GM18499 (cell line): Measurements from ENCODE around the gene CRLF1.

Source experiments
- ATAC-seq: cut with Tn5 transposase; IDR thresholded peaks from one replicate; pipeline ENCODE4 v1.9.1; 2021; ENCODE audit warnings: moderate number of reproducible peaks; ENCODE audit not compliant: insufficient read depth, unreplicated experiment

The CRLF1 gene, protein sequence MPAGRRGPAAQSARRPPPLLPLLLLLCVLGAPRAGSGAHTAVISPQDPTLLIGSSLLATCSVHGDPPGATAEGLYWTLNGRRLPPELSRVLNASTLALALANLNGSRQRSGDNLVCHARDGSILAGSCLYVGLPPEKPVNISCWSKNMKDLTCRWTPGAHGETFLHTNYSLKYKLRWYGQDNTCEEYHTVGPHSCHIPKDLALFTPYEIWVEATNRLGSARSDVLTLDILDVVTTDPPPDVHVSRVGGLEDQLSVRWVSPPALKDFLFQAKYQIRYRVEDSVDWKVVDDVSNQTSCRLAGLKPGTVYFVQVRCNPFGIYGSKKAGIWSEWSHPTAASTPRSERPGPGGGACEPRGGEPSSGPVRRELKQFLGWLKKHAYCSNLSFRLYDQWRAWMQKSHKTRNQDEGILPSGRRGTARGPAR

DNA sequence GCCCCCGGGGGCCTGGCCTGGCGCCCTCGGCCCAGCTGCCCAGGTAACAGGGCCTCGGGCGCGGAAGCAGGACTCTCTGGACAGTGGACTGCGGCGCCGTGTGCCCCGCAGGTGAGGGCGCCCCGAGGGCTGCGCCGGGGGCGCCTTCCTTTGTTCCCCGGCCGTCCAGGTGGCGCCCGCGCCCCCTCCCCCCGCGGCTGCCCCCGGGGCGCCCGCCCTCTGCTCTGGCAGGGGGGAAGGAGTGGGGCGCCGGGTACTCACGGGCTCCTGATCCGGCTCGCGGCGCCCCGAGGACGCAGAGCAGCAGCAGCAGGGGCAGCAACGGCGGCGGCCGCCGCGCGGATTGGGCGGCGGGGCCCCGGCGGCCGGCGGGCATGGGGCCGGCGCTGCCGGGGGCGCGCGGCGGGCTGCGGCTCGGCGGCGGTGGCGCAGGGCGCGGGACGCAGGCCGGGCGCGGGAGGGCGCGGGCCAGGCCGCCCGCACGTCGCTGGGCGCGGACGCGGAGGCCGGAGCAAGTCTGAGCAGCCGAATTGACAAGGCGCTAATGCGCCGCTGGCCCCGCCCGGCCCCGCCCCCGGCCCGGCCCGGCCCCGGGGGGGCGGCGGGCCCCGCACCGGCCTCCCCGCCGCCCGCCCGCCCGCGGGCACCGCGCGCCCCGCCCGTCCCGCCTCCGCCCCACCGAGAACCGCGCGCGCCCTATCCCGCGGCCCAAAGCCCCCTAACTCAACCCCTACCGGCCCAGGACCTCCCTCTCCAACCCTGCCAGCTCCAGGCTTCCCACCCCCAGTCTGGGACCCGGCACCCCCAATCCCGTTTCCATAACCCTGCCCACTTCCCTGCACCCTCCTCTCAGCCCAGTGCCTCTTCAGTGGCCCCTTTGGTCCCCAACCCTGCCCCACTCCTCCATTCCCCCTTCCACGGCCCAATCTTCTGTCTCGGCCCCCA, at the start of gene CRLF1:
TSS of gene CRLF1 (minus strand) at position 519 of the 945 bp plus-strand sequence. CDS start at position 376, 143 bp downstream.
- ATAC-seq = no peak

DNA sequence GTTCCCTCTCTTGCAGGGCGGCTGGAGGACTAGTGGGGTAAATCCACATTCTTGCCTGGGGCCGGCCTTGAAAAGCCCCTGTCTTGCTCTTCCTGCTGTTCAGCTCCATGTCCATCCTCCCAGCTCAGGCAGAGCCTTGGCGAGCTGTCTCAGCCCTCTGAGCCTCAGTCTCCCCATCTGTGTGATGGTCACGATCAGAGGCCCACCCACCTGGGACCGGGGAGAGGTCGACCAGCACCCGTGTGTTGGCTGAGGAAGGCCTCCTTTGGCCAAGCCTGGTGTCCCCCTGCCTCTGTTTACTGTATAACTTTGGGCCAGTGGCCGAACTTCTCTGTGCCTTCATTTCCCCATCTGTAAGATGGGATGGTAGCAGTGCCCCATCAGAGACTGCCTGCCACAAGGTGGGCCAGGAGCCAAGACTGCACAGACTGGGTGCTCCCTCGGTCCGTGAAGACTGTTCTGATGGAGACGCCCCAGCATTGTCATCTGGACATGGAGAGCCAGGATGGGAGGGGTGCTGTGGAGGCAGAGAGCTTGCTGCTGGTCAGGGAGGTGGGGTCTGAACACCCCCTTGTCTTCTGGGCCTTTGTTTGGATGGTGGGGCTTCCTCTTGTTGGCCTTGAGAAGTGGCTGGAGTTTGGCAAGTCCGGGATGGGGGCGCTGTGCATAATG, 48.7 kb upstream of the CRLF1 start:
- no peak for ATAC-seq

DNA sequence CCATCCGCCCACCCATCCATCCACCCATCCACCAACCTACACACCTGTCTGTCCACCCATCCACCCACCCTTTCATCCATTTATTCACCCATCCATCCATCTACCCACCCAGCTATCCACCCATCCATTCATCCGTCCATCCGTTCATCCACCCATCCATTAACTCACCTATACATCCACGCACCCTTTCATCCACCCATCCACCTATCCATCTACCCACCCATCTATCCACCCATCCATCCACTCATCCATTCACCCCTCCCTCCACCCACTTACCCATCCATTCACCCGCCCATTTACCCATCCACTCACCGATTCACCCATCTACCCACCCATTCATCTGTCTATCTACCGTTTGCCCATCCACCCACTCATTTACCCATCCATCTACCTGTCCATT, 47.9 kb upstream of the CRLF1 start:
- no peak for ATAC-seq

DNA sequence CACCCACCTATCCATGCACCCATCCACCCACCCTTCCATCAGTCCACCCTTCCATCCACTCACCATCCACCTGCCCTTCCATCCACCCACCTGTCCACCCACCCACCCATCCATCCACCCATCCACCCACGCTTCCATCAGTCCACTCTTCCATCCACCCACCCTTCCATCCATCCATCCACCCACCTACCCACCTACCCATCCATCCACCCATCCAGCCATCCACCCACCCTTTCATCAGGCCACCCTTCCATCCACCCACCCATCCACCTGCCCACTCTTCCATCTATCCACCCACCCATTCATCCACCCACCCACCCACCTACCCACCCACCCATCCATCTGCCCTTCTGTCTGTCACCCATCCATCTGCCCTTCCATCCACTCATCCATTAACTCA, 47.3 kb upstream of the CRLF1 start:
- ATAC-seq = no peak

DNA sequence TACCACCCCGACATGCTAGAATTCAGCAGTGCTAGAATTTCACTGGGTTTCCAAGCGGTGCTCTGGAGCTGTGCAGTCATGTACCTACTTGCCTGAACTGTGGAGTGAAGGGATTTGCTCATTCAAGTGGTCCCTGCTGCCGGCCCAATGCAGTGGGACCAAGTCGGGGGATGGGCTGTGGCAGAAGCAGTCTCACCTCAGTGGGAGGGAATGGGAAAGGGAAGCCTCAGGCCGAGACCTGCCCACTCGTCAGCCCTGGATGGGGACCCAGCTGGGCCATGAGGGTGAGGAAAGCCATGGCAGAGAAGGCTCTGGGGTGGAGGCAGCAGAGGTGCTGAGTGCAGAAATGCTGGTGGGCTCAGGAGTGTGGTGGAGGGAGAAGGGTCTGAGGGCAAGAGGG, 45.1 kb upstream of the CRLF1 start:
- ATAC-seq = no peak

DNA sequence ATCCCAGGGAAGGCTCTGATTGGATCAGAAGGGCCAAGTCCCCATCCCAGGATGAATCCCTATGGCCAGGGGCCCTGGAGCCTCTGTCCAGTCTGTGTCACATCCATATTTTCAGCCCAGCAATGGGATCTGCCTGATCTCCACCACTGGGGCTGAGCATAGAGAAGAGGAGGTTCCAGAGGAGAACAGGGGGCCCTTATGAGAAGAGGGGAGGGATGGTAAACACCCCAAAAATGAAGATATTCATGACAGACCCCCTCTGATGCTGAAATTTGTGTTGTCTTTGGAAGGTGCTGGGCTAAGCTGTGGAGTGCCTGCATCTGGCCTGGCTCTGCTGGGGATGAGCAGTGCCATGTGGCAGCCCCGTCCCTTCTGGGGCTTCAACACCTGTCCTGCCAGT, 44.7 kb upstream of the CRLF1 start:
- ATAC-seq = no peak

DNA sequence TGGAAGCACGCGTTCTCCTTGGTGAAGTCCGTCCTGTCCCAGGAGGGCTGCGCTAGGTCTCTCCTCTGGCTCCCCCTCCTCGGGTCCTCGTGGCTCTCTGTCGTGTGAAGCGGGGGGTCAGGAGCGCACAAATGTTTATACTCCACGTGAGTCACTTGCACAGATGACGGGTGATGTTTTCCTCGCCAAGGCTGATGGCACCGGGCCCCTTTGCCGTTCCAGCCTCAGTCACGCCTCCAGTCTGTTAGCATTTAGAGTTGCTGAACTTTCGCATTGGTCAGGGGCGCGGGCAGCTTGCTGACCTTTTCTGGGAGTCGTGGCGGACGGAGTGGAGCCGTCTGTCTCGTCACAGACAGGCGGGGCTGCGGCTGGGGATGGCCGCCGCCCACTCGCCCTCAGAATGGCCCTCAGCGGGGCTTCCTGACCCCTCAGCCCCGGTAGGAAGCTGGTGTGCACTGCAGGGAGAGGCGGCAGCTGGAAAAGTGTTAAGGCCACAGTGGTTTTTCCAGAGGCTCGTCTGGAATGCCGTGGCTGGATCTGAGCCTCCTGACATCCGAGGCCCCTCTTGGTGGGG, 44.0 kb upstream of the CRLF1 start:
- ATAC-seq = no peak

DNA sequence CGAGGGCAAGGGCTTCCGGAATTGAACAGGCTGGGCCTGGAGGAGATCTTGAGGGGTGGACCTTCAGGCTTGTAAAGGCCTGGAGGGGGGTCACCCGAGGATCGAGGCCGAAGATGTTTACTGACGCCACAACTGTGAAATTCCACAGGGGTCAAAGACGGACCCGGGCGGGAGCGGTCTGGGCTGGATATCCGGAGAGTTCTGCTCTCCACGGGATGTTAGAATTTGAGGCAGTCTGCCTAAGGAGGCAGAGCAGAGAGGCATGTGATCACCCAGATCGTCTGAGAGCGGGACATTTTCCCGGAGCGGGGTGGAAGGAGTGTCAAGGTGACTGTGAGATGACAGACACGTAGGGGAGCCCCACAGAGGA, 43.4 kb upstream of the CRLF1 start:
- ATAC-seq = no peak

DNA sequence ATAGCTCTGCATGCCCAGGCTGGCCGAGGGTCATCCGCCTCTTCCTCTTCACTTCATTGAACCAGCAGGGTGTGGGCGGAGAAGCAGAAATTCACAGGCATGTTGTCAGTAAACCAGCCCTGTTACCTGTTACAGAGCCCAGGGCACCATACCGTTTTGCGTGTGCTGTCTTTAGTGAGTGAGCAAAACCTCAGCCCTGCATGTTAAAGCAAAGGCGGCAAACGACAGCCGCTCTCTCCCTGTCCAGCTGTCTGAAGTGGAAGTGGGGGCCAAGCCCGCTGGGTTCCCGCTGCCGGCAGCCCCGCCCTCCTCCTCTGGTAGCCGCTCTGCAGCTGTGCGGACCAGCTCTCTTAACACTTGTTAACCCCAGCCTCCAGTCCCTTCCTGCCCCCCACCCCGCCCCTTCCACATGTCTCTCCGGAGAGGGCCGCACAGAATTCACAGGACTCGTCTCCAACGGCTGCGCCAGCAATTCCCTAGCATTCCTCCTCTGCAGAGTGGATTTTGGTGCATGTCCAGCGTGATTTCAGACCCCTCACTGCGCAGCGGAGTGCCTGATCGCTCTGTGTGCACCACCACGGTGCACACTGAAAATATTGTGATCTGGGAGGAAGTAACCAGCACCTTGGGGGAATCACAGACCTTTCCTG, 42.9 kb upstream of the CRLF1 start:
- no peak for ATAC-seq

DNA sequence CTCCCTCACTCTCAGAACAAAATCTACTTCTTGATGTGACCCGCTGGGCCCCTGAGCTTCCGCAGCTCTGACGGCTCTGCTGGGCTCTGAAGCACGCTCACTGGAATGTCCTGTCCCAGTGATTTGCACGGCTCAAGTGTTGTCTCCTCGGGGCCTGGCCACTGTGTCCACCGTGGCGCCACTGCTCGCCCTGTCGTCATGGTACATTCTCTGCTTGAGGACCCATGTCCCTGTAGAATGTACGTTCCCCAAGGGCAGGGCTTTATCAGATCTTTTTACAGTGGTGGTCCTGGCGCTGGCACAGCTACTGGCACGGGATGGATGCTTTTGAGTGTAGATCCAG, 42.3 kb upstream of the CRLF1 start:
- ATAC-seq = no peak

DNA sequence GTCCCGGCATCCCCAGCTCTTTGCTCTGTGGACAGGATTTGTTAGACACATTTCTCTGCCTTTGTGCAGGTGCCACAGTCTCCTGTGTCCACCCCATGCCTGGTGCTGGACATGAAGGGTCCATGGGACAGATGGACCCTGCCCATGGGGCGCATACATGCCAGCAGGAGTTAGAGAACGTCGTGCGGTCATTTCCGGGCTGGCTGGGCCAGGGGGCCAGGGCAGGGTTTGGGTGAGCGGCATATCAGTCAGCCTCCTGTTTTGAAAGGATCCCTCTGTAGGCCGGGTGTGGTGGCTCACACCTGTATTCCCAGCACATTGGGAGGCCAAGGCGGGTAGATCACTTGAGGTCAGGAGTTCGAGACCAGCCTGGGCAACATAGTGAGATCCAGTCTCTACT, 41.2 kb upstream of the CRLF1 start:
- ATAC-seq = no peak

DNA sequence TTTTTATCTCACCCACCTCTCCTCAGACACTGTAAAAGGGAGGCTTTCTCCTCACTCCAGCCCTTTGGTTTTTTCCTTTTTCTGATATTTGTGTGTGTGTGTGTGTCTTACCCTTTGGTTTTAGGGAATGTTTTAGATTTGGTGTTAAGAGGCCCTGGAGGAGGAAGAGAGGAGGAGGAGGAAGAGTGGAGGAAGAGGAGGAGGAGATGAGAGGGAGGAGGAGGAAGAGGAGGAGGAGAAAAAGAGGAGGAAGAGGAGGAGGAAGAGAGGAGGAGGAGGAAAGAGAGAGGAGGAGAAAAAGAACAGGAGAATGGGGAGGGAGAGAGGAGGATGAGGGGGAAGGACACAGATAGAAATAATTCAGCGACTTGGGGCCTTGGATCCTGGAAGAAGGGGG, 40.8 kb upstream of the CRLF1 start:
- no peak for ATAC-seq

DNA sequence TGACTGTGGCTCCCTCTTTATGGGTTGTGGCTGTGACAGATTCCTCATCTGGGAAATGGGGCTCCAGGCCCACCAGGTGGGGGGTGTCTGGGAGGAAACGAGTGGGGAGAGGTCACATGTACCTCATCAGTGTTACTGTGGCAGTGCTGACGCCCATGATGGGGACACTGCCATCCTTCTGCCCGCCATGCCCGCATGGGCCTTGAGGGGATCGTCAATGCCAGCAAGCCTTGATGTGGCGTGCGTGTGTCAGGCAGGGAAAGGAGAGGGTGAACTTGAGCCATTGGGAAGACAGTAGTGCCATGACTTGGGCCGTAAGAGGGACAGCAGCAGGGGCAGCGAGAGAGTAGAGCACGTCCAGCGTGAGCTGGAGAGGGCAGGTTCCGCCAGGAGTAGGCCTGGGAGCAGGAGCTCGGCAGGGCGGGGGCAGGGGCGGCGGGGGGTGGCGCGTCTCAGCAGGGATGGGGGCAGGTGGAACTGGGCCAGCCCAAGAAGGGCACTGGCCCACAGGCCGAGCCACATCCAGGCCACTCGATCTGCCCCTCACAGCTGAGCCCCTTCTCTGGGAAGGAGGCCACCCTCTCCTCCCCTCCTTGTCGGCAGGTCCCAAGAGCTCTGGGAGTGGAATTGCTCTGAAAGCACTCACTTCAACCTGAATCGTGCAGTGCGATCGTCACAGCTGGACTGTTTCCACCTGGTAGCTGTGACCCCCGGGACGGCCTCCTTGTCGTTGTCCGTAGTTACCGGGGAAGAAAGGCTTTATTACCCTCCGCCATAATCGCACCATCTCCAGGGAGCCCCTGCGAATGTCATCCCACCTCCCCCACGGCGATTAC, 40.2 kb upstream of the CRLF1 start:
- ATAC-seq = no peak

DNA sequence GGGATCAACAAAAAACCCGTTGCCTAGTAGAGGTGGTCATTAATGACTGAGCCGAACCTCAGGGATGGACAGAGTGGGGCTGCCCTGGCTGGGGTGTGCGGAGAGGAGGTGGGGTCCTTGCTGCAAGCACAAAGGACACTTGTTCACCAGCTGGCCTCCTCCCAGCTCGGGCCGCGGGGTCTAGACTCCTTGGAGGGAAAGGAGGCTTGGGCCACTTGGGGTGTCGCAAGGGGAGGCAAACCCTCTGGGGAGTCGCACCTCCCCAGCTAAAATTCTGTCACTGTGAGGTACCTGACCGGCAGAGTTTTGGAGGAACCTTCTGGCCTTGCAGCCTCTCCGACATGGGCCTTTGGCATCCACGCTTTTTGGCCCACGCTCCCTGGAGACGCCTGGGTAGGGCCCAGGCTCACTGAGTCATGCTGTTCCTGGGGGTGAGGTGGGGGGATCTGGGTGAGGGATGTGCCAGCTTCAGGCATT, 38.5 kb upstream of the CRLF1 start:
- ATAC-seq = no peak

DNA sequence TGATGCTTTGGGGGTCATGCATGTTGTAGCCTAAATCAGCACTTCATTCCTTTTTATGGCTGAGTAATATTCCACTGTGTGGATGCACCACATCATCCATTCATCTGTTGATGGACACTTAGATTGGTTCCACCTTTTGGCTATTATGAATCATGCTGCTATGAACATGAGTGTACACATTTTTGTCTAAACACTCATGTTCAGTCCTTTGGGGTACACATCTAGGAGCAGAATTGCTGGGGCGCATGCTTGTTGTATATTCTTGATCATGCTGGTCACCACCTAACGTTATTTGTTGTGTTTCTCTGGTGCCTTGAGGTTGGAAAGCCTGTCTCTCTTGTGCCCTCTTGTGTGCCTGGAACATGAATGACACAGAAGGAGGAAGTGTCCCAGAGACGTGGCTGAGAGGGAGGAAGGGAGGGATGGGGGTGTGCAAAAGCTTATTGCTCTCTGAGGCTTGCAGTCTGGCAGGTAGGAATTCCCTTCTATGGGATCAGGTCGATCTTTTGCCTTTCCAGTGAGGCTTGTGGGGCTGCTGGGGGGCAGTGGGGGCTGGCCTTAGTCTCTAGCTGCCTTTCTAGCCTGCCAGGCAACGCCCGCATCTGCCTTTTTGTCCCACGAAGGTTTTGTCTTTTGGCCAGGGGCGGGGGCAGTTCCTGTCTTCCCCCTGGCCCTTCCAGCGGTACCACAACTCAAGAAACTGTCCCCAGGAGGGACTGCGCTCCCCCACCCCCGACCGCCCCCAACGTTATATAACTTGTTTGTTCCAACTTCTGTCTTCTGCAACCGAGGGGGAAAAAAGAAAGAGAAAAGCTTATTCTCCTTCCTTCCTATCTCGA, 37.8 kb upstream of the CRLF1 start:
- no peak for ATAC-seq

DNA sequence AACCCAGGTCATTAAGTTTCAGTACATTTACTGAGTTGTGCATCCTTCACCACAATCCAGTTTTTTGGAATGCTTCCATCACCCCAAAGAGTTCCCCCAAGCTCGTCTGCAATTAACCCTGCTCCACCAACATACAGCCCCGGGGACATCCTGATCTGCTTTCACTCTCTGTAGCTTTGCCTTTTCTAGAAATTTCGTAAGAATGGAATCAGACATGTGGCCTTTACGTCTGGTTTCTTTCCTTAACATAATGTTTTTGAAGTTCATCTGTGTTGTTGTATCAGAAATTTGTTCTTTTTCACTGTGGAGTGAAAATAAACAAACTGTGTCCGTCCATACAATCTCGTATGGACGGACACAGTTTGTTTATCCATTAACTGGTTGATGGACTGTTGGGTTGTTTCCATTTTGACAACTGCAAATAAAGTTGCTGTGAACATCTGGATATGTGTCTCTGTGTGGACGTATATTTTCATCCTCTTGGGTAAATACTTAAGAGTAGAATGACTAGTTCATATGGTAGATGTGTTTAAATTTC, 33.2 kb upstream of the CRLF1 start:
- ATAC-seq = no peak

DNA sequence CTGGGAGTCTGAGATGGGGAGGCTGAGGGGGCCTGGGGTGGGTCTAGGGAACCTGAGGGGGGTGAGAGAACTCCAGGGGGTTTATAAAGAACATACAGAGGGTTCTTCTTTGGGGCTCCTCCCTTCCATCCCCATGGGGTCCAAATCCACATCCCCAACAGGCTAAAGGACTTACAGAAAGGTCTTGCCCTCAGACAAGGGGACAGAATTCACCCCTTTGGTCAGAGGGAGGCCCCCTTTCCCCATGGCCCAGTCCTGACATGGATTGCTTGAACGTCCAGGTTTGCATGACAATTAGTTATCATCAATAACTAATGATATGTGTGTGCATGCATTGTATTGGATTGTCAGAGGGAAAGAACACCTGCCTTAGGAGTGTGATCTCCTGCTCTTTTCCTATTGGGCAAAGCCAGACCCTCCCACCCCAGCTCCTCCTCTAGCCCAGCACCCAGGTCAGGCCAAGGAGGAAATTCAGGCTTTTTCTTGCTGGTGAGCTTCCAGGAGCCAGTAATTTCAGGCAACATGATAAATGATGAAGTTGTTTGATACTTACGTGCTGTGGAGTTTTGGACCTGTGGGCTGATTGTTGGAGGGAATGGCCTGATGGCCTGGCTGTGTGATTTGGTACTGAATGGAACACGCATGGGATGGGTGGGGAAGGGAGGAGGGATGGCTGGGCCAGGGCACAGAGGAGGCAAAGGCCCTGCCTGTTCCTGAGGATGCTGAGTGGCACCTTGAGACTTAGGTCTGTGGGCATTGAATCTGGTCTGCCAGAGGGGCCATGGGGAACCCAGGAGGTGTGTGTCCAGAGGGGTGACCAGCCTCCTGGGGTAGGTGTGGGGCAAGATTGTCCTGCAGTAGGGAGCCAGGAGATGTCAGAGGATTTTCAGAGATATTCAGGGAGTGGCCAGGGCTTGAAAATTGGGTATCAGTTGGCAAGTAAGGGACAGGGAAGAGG, 31.4 kb upstream of the CRLF1 start:
- no peak for ATAC-seq
